IMR-90 (cell line): Measurements from ENCODE around the gene C20orf173. TPM values are rescaled to one million over a fixed set of nuclear protein-coding genes. Genes with fewer than 3 reads are reported as not detected.
A peak's percentile ranks its signal among the peaks of the same experiment; 100 is the strongest.
"Not testable (repeated sequence)": the region's sequence is repeated elsewhere in the genome, so short reads cannot be mapped to it uniquely, and the experiment has no call there.

Experiments
- ATAC-seq: fragments of 200-7000 bp; cut with Tn5 transposase; 2 replicates; pipeline ENCODE4 v1.9.1; 2020; ENCODE audit warnings: low read depth, mild to moderate bottlenecking, moderate library complexity
- BruUV-seq: library from RNA; stranded (reverse); fragments of 400-500 nt; replicated peaks from 2 replicates; lab custom pipeline; 2021; lab: Mats Ljungman, UMichigan
- CTCF ChIA-PET: fragments of 300-600 bp; formaldehyde crosslinking; extraction: SDS; loops from one replicate; lab custom pipeline; 2021; ENCODE audit warnings: antibody characterized with exemption; lab: Yijun Ruan, JAX
- POLR2A ChIA-PET: fragments of 300-600 bp; sonication (Branson Sonifier 250); formaldehyde crosslinking; loops from one replicate; lab custom pipeline; 2022; ENCODE audit warnings: antibody characterized with exemption; ENCODE audit not compliant: unreplicated experiment; lab: Charles Lee
- DNase-seq: peaks from one replicate; pipeline ENCODE4 v3.0.0; 2013
- H2AFZ ChIP-seq: replicated peaks from 2 replicates; pipeline ENCODE3; 2013; ENCODE audit warnings: low read length, mild to moderate bottlenecking; ENCODE audit not compliant: poor library complexity
- H2AK5ac ChIP-seq: 2 replicates; pipeline ENCODE4 v1.6.1; 2013; ENCODE audit warnings: low read depth, low read length, inconsistent platforms
- H2AK9ac ChIP-seq: replicated peaks from 2 replicates; pipeline ENCODE3; 2013; ENCODE audit warnings: mild to moderate bottlenecking, low read depth, low read length, moderate library complexity; ENCODE audit not compliant: poor library complexity
- H2BK120ac ChIP-seq: 2 replicates; pipeline ENCODE4 v1.6.1; 2013; ENCODE audit warnings: low read depth, low read length, inconsistent platforms
- H2BK15ac ChIP-seq: 3 replicates; pipeline ENCODE4 v1.6.1; 2013; ENCODE audit warnings: low read depth, low read length, inconsistent platforms
- H2BK20ac ChIP-seq: 2 replicates; pipeline ENCODE4 v1.6.1; 2013; ENCODE audit warnings: low read depth, mild to moderate bottlenecking, inconsistent platforms, low read length, moderate library complexity
- H2BK5ac ChIP-seq: 2 replicates; pipeline ENCODE4 v1.6.1; 2013; ENCODE audit warnings: mild to moderate bottlenecking, low read depth, low read length, inconsistent platforms; ENCODE audit not compliant: poor library complexity, severe bottlenecking
- H3K14ac ChIP-seq: replicated peaks from 2 replicates; pipeline ENCODE4 v1.6.1; 2013; ENCODE audit warnings: low read depth, low read length, inconsistent platforms
- H3K18ac ChIP-seq: 2 replicates; pipeline ENCODE4 v1.6.1; 2013; ENCODE audit warnings: low read depth, low read length, control low read depth
- H3K23ac ChIP-seq: 2 replicates; pipeline ENCODE4 v1.6.1; 2013; ENCODE audit warnings: low read depth, low read length, inconsistent platforms
- H3K27ac ChIP-seq: 2 replicates; pipeline ENCODE4 v1.5.1; 2013; ENCODE audit warnings: mild to moderate bottlenecking, control low read depth, low read length; ENCODE audit not compliant: insufficient read depth
- H3K27me3 ChIP-seq: 2 replicates; pipeline ENCODE4 v1.6.1; 2013; ENCODE audit warnings: low read length; ENCODE audit not compliant: control insufficient read depth, insufficient read depth
- H3K36me3 ChIP-seq: 2 replicates; pipeline ENCODE4 v1.6.1; 2013; ENCODE audit warnings: low read length, mixed read lengths; ENCODE audit not compliant: control insufficient read depth, insufficient read depth
- H3K4ac ChIP-seq: 2 replicates; pipeline ENCODE4 v1.6.1; 2013; ENCODE audit warnings: low read depth, low read length, inconsistent platforms
- H3K4me1 ChIP-seq: 2 replicates; pipeline ENCODE4 v1.6.1; 2013; ENCODE audit warnings: low read length, mixed read lengths; ENCODE audit not compliant: control insufficient read depth, insufficient read depth
- H3K4me2 ChIP-seq: 2 replicates; pipeline ENCODE4 v1.6.1; 2013; ENCODE audit warnings: low read depth, mild to moderate bottlenecking, control low read depth, low read length, moderate library complexity
- H3K4me3 ChIP-seq: 2 replicates; pipeline ENCODE4 v1.5.1; 2013; ENCODE audit warnings: low read depth, mild to moderate bottlenecking, control low read depth, low read length, moderate library complexity; ENCODE audit not compliant: insufficient read depth
- H3K56ac ChIP-seq: 2 replicates; pipeline ENCODE4 v1.6.1; 2013; ENCODE audit warnings: low read length, inconsistent platforms; ENCODE audit not compliant: insufficient read depth; ENCODE audit errors: extremely low read depth
- H3K79me1 ChIP-seq, 2 experiments: 2 replicates each; pipeline ENCODE4 v1.6.1; 2013; ENCODE audit warnings: low read length in 2 of 2, inconsistent platforms in 1 of 2, low read depth in 1 of 2
- H3K9ac ChIP-seq: 2 replicates; pipeline ENCODE4 v1.6.1; 2013; ENCODE audit warnings: low read depth, low read length, control low read depth
- H3K9me1 ChIP-seq: 2 replicates; pipeline ENCODE4 v1.6.1; 2013; ENCODE audit warnings: low read length, inconsistent platforms; ENCODE audit not compliant: insufficient read depth
- H3K9me3 ChIP-seq: 2 replicates; pipeline ENCODE4 v1.6.1; 2013; ENCODE audit warnings: low read length; ENCODE audit not compliant: control insufficient read depth, insufficient read depth
- H4K20me1 ChIP-seq: 2 replicates; pipeline ENCODE4 v1.6.1; 2013; ENCODE audit warnings: low read length, inconsistent platforms; ENCODE audit not compliant: insufficient read depth
- H4K5ac ChIP-seq: 2 replicates; pipeline ENCODE4 v1.6.1; 2013; ENCODE audit warnings: mild to moderate bottlenecking, low read depth, low read length, control low read depth
- H4K8ac ChIP-seq, 2 experiments: 2 replicates each; pipeline ENCODE4 v1.6.1; 2013; ENCODE audit warnings: low read depth in 2 of 2, low read length in 2 of 2, control low read depth in 1 of 2, inconsistent platforms in 1 of 2
- H4K91ac ChIP-seq: 2 replicates; pipeline ENCODE4 v1.6.1; 2013; ENCODE audit warnings: low read depth, low read length, inconsistent platforms; ENCODE audit not compliant: insufficient read depth
- WGBS, 2 experiments: methylation state at CpG; one replicate each; pipeline versions ENCODE4 v1.1.5 to v1.1.7; 2013; ENCODE audit warnings: missing lambda C conversion rate in 2 of 2; ENCODE audit not compliant: insufficient read length in 1 of 2; ENCODE audit errors: extremely low coverage in 2 of 2; 5-methylcytosine and 5-hydroxymethylcytosine counted together
- dilution Hi-C: fragments of 300-500 bp; cut with HindIII; formaldehyde crosslinking; loops from one replicate; pipeline ENCODE4 v1.14.3; 2018; ENCODE audit warnings: low sequenced_read_pairs; ENCODE audit not compliant: unreplicated experiment
- in situ Hi-C: fragments of 300-500 bp; cut with MboI; formaldehyde crosslinking; loops from 3 replicates; pipeline ENCODE4 v1.14.3; 2019; ENCODE audit warnings: low sequenced_read_pairs, inconsistent platforms, mixed read lengths
- intact Hi-C: fragments of 100-400 bp; cut with micrococcal nuclease; formaldehyde crosslinking; loops from 2 replicates; pipeline ENCODE4 v1.10.0; 2022
- polyA plus RNA-seq, 3 experiments: library from polyadenylated mRNA; depleted of rRNA; stranded (reverse); fragments of >200 nt; gene quantifications; 2 replicates each; pipeline ENCODE4 v1.2.3, GENCODE V29; 2012; ENCODE audit warnings: low replicate concordance in 1 of 3
- total RNA-seq: library from RNA; depleted of rRNA; stranded (reverse); fragments of >200 nt; gene quantifications from 2 replicates; pipeline ENCODE4 v1.2.3, GENCODE V29; 2012

The C20orf173 gene
- total and polyA plus RNA-seq, 2 of the 4 experiments (the other 2 are of a cell fraction) = not detected

GRCh38 chr20:35544941-35545340, 15.5 kb upstream of the C20orf173 start:
- intact Hi-C loops, H3K27me3 ChIP-seq, H2BK120ac ChIP-seq, H3K4me2 ChIP-seq, H3K23ac ChIP-seq, H2AFZ ChIP-seq, H4K8ac ChIP-seq, BruUV-seq, H2BK20ac ChIP-seq, H3K9me3 ChIP-seq, H3K56ac ChIP-seq, H3K4ac ChIP-seq, H3K27ac ChIP-seq, H3K9ac ChIP-seq, H4K5ac ChIP-seq, in situ Hi-C loops, ATAC-seq, H2BK5ac ChIP-seq, H4K91ac ChIP-seq, H2BK15ac ChIP-seq, POLR2A ChIA-PET, H3K4me3 ChIP-seq, CTCF ChIA-PET, H4K20me1 ChIP-seq, H2AK5ac ChIP-seq, dilution Hi-C loops, H3K4me1 ChIP-seq, H2AK9ac ChIP-seq, H3K18ac ChIP-seq, H3K14ac ChIP-seq: not testable (repeated sequence)
- DNase-seq = peak; percentile 49
- 100% methylated on average over 1 of the region's 7 CpGs; no CpG with 5 or more reads in 1 of the 2 experiments for WGBS, 2 experiments
- Histone ChIP-seq H3K79me1 (peaks cover 12 to 35% of the 10 kb centered on the region in 2 experiments), H3K36me3 (peaks cover 28% of the 10 kb centered on the region), H3K9me1 (peaks cover 13% of the 10 kb centered on the region)
